GM12891 (cell line): ENCODE data around the gene KRTAP10-11.
"Not testable (repeated sequence)": the region's sequence is repeated elsewhere in the genome, so short reads cannot be mapped to it uniquely, and the experiment has no call there.

ENCODE experiments used
- PAX5 ChIP-seq: IDR thresholded peaks from 2 replicates; pipeline ENCODE4 v1.6.1; 2011; ENCODE audit warnings: low read length, moderate library complexity, mild to moderate bottlenecking; ENCODE audit not compliant: insufficient read depth, severe bottlenecking
- POLR2A ChIP-seq: IDR thresholded peaks from 2 replicates; pipeline ENCODE4 v1.6.1; 2011; ENCODE audit warnings: low read depth, low read length, control low read depth
- POLR2AphosphoS5 ChIP-seq: IDR thresholded peaks from 2 replicates; pipeline ENCODE4 v1.6.1; 2011; ENCODE audit warnings: low read depth, low read length, control low read depth
- SPI1 ChIP-seq: IDR thresholded peaks from 2 replicates; pipeline ENCODE4 v1.6.1; 2011; ENCODE audit warnings: low read depth, low read length, control low read depth
- TAF1 ChIP-seq: IDR thresholded peaks from 2 replicates; pipeline ENCODE4 v1.6.1; 2011; ENCODE audit warnings: low read depth, low read length, control low read depth

- TF ChIP-seq POLR2A, POLR2AphosphoS5, TAF1, PAX5, SPI1: not testable (repeated sequence)
Measured at GRCh38 chr21:44627181-44627822, 18.9 kb upstream of the KRTAP10-11 start.
